ENCODE data around the gene HEXIM1.

Gene HEXIM1

DNA sequence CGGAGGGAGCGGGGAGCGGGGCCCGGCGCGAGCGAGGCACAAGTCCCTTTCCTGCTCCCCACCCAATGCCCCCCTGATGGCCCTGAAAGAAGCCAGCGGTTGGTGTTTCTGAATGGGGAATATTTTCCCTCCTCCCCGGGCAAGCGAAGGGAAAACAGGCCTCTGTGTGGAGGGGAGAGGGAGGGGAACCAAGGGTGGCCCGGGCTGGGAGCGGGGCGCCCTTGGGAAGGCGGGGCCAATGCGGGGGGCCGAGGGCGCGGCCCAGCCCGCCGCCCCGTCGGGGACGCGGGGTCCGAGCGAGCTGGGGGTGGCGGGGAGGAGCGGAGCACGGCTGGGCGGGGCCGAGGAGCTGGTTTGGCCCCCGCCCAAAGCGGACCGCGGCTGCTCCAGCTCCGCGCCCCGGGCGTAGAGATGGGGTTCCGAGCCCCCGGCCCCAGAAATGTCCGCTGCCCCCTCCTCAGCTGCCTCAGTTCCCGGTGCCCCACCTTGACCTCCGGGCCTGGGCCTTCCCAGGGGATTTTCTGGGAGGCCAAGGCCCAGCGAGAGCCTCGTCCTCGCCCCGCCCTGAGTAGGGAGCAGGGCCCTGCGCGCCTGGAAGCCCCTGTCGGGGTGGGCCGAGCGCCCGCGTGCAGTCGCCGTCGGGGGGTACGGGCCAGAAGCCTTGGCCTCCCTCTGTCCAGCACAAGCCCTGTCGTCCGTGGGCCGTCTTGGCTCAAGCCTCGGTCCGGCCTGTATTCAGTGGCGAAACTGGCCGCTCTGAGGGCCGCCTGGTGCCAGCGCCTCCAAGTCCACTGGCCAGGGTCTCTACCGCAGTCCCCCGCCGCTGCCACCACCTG, 3.9 kb upstream of the HEXIM1 start:
- H3K36me3 ChIP-seq (ENCODE audit: control insufficient read depth, insufficient read depth, low read length): no peaks in the 10 kb centered on the region
- H3K9me3 ChIP-seq (ENCODE audit: control insufficient read depth, insufficient read depth, low read length): no peaks in the 10 kb centered on the region
- no peaks in the 10 kb centered on the region for H3K27me3 ChIP-seq (ENCODE audit: control insufficient read depth, insufficient read depth, low read length)
- peak overlapping the region; percentile 58 for H3K4me3 ChIP-seq (ENCODE audit: low read depth, low read length)
- peaks cover 5% of the 10 kb centered on the region for H3K4me1 ChIP-seq (ENCODE audit: control insufficient read depth, insufficient read depth, low read length)
- H3K9ac ChIP-seq (ENCODE audit: low read depth, low read length): peak overlapping the region; percentile 60

DNA sequence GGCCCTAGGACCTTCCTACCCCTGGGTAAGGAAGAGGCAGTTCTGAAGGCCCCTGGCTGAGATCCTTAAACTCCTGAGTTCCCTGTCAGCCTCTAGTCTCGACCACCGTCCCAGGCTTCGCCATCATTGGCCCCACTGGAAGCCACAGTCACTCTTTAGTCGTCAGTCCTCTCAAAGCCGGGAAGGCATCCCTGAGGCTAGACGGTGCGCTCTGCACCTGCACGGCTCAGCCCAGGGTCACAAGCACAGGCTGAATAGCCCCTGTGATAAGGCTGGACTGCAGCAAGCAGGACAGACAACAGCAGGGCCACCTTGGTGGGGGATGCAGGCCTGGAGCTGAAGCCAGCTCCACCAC, 3.3 kb upstream of the HEXIM1 start:
- Histone ChIP-seq H3K4me3 (ENCODE audit: low read depth, low read length) (peak overlapping the region; percentile 58), H3K4me1 (ENCODE audit: control insufficient read depth, insufficient read depth, low read length) (peaks cover 3% of the 10 kb centered on the region), H3K27me3 (ENCODE audit: control insufficient read depth, insufficient read depth, low read length) (no peaks in the 10 kb centered on the region), H3K9ac (ENCODE audit: low read depth, low read length) (peak overlapping the region; percentile 60), H3K9me3 (ENCODE audit: control insufficient read depth, insufficient read depth, low read length) (no peaks in the 10 kb centered on the region), H3K36me3 (ENCODE audit: control insufficient read depth, insufficient read depth, low read length) (no peaks in the 10 kb centered on the region)

DNA sequence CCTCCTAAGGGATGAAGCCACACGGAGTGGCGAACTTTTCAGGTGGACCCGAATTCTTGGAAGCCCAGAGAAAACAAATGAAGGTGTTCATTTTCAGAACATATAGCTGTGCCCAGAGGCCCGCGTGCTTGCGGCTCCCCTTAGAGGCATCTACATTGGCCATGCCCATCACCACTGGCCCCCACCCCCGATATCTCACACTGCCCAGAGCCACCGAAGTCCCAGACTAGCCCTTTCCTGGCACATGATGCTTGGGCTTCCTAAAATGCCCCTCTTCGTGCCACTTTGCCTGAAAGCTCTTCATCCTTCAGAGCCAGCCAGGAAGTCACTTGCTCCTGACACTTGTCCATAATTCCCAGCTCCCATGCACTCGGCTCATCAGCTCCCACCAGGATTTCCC, 2.1 kb upstream of the HEXIM1 start:
- Histone ChIP-seq H3K4me3 (ENCODE audit: low read depth, low read length) (no peak overlapping the region), H3K9ac (ENCODE audit: low read depth, low read length) (no peak overlapping the region), H3K27me3 (ENCODE audit: control insufficient read depth, insufficient read depth, low read length) (no peaks in the 10 kb centered on the region), H3K4me1 (ENCODE audit: control insufficient read depth, insufficient read depth, low read length) (peaks cover 3% of the 10 kb centered on the region), H3K36me3 (ENCODE audit: control insufficient read depth, insufficient read depth, low read length) (no peaks in the 10 kb centered on the region), H3K9me3 (ENCODE audit: control insufficient read depth, insufficient read depth, low read length) (no peaks in the 10 kb centered on the region)

DNA sequence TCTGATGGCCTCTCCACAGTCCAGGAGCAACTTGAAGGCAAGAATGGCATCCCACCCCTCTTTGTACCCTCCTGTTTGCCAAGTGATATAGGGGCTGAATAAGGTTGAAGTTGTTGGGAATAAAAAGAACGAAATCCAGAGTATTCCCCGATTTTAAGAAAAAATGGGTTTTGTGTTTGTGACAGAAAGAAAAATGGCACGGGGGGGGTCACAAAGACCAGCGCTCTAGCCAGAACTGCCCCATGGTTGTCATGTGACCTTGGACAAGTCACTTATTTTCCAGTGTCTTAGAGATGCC, 1.7 kb upstream of the HEXIM1 start:
- peaks cover 3% of the 10 kb centered on the region for H3K4me1 ChIP-seq (ENCODE audit: control insufficient read depth, insufficient read depth, low read length)

DNA sequence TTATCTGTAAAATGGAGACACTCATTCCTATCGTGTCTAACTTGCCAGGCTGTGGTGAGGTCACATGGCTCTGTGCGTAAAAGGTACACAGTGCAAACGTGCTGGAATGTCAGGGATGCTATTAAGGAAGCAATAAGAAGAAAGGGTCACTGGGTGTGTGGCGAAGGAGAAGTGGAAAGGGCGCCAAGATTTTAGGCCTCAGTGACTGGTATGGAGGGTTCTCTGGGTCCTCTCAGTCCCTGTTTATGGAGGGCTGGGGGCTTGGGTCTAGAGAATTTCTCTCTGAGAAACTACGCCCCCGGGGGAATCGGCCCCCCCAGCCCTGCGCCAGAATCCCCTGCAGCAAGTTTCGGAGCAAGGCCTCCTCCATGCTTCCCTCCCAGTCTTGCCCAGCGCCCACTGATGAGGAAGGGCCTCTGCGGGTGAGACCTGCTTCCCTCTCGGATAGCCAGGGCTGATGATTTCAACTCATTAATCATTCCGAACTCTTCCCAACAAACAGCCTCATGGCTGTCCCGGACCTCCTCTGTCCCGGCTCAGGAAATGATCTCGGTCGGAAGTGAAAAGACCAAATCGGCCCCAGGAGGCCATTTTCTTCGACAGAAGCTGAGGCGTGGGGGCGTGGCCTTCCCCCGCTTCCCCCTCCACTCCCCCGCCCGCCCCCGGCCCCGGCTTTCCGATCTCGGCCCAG, 1.2 kb upstream of the HEXIM1 start:
- H3K36me3 ChIP-seq (ENCODE audit: control insufficient read depth, insufficient read depth, low read length): no peaks in the 10 kb centered on the region
- peaks cover 3% of the 10 kb centered on the region for H3K4me1 ChIP-seq (ENCODE audit: control insufficient read depth, insufficient read depth, low read length)
- H3K9ac ChIP-seq (ENCODE audit: low read depth, low read length): peak overlapping the region; percentile 97
- H3K4me3 ChIP-seq (ENCODE audit: low read depth, low read length): peak overlapping the region; percentile 68
- no peaks in the 10 kb centered on the region for H3K9me3 ChIP-seq (ENCODE audit: control insufficient read depth, insufficient read depth, low read length)
- no peaks in the 10 kb centered on the region for H3K27me3 ChIP-seq (ENCODE audit: control insufficient read depth, insufficient read depth, low read length)

More for the DNA sequence above, 1.7 kb upstream of the HEXIM1 start:
- Histone ChIP-seq H3K9me3 (ENCODE audit: control insufficient read depth, insufficient read depth, low read length) (no peaks in the 10 kb centered on the region), H3K4me3 (ENCODE audit: low read depth, low read length) (peak overlapping the region; percentile 68), H3K9ac (ENCODE audit: low read depth, low read length) (no peak overlapping the region), H3K27me3 (ENCODE audit: control insufficient read depth, insufficient read depth, low read length) (no peaks in the 10 kb centered on the region), H3K36me3 (ENCODE audit: control insufficient read depth, insufficient read depth, low read length) (no peaks in the 10 kb centered on the region)

DNA sequence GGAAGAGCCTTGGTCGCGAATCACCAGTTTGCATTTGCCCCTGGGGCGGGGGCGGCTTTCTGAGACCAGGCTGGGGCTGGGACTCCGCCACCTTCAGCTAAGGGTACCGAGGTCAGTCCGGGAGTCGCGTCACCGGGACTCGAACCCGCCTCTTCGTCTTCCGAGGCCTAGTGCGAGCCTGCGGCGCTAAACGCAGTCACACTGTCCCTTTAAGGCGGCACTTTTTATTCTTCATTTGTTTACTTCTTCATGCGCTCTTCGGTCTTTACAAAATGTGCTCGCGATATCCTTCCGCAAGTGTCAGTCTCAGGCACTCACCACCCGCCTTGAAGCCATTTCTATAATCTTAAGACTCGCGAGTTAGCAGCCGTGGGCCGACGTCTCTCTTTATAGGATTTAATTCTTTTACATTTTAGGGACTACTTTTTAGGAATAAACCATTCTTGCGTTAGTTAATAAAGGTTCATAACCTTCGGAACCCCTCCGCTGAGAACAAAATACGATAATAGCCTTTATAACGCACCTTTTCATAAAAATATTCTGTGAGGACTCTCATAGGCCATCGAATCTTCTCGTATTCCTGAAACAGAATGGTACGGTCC, 593 bp upstream of the HEXIM1 start:
- Histone ChIP-seq H3K9me3 (ENCODE audit: control insufficient read depth, insufficient read depth, low read length) (no peaks in the 10 kb centered on the region), H3K4me3 (ENCODE audit: low read depth, low read length) (peak overlapping the region; percentile 68), H3K27me3 (ENCODE audit: control insufficient read depth, insufficient read depth, low read length) (no peaks in the 10 kb centered on the region), H3K9ac (ENCODE audit: low read depth, low read length) (peak overlapping the region; percentile 97), H3K4me1 (ENCODE audit: control insufficient read depth, insufficient read depth, low read length) (peaks cover 3% of the 10 kb centered on the region), H3K36me3 (ENCODE audit: control insufficient read depth, insufficient read depth, low read length) (no peaks in the 10 kb centered on the region)

DNA sequence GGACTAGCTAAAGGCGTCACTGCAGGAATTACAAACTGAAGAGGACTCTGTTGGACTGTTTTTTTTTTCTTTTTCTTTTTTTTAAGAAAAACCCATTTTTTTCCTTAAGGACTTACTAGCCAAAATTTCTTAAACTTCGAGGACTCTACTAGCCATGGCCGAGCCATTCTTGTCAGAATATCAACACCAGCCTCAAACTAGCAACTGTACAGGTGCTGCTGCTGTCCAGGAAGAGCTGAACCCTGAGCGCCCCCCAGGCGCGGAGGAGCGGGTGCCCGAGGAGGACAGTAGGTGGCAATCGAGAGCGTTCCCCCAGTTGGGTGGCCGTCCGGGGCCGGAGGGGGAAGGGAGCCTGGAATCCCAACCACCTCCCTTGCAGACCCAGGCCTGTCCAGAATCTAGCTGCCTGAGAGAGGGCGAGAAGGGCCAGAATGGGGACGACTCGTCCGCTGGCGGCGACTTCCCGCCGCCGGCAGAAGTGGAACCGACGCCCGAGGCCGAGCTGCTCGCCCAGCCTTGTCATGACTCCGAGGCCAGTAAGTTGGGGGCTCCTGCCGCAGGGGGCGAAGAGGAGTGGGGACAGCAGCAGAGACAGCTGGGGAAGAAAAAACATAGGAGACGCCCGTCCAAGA, 878 bp downstream of the HEXIM1 start:
- Histone ChIP-seq H3K27me3 (ENCODE audit: control insufficient read depth, insufficient read depth, low read length) (no peaks in the 10 kb centered on the region), H3K36me3 (ENCODE audit: control insufficient read depth, insufficient read depth, low read length) (no peaks in the 10 kb centered on the region), H3K9me3 (ENCODE audit: control insufficient read depth, insufficient read depth, low read length) (no peaks in the 10 kb centered on the region), H3K4me1 (ENCODE audit: control insufficient read depth, insufficient read depth, low read length) (no peaks in the 10 kb centered on the region), H3K4me3 (ENCODE audit: low read depth, low read length) (peak overlapping the region; percentile 72), H3K9ac (ENCODE audit: low read depth, low read length) (peak overlapping the region; percentile 81)

DNA sequence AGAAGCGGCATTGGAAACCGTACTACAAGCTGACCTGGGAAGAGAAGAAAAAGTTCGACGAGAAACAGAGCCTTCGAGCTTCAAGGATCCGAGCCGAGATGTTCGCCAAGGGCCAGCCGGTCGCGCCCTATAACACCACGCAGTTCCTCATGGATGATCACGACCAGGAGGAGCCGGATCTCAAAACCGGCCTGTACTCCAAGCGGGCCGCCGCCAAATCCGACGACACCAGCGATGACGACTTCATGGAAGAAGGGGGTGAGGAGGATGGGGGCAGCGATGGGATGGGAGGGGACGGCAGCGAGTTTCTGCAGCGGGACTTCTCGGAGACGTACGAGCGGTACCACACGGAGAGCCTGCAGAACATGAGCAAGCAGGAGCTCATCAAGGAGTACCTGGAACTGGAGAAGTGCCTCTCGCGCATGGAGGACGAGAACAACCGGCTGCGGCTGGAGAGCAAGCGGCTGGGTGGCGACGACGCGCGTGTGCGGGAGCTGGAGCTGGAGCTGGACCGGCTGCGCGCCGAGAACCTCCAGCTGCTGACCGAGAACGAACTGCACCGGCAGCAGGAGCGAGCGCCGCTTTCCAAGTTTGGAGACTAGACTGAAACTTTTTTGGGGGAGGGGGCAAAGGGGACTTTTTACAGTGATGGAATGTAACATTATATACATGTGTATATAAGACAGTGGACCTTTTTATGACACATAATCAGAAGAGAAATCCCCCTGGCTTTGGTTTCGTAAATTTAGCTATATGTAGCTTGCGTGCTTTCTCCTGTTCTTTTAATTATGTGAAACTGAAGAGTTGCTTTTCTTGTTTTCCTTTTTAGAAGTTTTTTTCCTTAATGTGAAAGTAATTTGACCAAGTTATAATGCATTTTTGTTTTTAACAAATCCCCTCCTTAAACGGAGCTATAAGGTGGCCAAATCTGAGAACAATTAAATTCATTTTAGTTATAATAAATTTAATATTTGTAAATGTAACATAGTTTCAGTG, 1.7 kb downstream of the HEXIM1 start:
- no peaks in the 10 kb centered on the region for H3K36me3 ChIP-seq (ENCODE audit: control insufficient read depth, insufficient read depth, low read length)
- H3K4me3 ChIP-seq (ENCODE audit: low read depth, low read length): peak overlapping the region; percentile 72
- H3K27me3 ChIP-seq (ENCODE audit: control insufficient read depth, insufficient read depth, low read length): no peaks in the 10 kb centered on the region
- H3K4me1 ChIP-seq (ENCODE audit: control insufficient read depth, insufficient read depth, low read length): no peaks in the 10 kb centered on the region
- H3K9me3 ChIP-seq (ENCODE audit: control insufficient read depth, insufficient read depth, low read length): no peaks in the 10 kb centered on the region
- peak overlapping the region; percentile 81 for H3K9ac ChIP-seq (ENCODE audit: low read depth, low read length)

DNA sequence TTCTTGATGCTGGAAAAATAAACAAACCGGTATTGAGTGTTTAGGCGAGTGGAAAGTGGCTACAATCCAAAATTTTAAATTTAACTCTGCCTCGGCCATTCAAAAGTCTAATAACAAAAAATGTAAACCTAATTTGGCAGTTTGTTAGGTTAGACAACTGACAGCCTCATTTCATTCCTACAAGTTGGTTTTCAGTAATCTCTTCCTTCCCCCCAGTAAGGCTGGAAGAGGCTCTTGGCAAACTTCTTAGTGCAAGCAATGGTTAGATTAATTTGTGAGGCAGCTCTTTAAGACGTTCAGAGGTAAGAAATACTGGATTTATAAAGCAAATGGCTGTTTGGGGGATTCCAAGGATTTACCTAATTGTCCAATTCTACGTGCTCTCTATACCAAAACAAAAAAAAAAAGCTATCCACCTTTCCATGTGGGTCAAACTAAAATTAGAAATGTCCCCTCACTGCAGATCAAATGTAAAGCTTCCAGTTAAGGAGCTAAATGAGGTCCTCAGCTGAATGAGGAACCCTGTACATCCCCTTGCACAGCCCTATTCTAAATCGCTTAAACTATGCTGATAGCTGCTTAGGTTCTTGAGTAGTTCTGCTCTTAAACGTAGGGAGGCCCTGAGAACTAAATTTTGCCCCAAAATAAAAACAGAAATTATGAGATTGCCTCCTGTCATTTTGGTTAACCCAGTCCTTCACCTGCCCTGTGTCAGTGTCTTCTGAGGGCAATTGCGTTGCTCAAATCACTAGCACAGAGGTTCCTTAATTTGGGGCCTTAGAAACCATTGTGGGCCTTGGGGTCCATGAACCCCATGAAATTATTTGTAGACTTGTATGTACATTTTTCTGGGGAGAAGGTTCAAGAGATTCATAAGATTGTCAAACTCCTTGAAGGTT, 2.9 kb downstream of the HEXIM1 start:
- Histone ChIP-seq H3K27me3 (ENCODE audit: control insufficient read depth, insufficient read depth, low read length) (no peaks in the 10 kb centered on the region), H3K4me1 (ENCODE audit: control insufficient read depth, insufficient read depth, low read length) (no peaks in the 10 kb centered on the region), H3K36me3 (ENCODE audit: control insufficient read depth, insufficient read depth, low read length) (no peaks in the 10 kb centered on the region), H3K9ac (ENCODE audit: low read depth, low read length) (no peak overlapping the region), H3K9me3 (ENCODE audit: control insufficient read depth, insufficient read depth, low read length) (no peaks in the 10 kb centered on the region), H3K4me3 (ENCODE audit: low read depth, low read length) (peak overlapping the region; percentile 72)

DNA sequence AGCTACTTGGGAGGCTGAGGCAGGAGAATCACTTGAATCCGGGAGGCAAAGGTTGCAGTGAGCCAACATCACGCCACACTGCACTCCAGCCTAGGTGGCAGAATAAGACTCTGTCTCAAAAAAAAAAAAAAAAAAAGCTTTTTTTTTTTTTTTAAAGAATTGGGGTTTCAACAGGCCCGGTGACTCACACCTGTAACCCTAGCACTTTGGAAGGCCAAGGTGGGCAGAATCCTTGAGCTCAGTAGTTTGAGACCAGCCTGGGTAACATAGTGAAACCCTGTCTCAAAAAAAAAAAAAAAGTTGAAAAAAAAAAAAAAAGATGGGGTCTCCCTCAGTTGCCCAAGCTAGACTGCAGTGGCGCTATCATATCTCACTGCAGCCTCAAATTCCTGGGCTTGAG, 6.8 kb downstream of the HEXIM1 start:
- Histone ChIP-seq H3K4me3 (ENCODE audit: low read depth, low read length) (no peak overlapping the region), H3K27me3 (ENCODE audit: control insufficient read depth, insufficient read depth, low read length) (no peaks in the 10 kb centered on the region), H3K36me3 (ENCODE audit: control insufficient read depth, insufficient read depth, low read length) (no peaks in the 10 kb centered on the region), H3K9me3 (ENCODE audit: control insufficient read depth, insufficient read depth, low read length) (no peaks in the 10 kb centered on the region), H3K9ac (ENCODE audit: low read depth, low read length) (no peak overlapping the region), H3K4me1 (ENCODE audit: control insufficient read depth, insufficient read depth, low read length) (peaks cover 6% of the 10 kb centered on the region)

Measured in iPS-15b (cell line).